ENCODE results near the gene TERB2.
"Not testable (repeated sequence)": the region's sequence is repeated elsewhere in the genome, so short reads cannot be mapped to it uniquely, and the experiment has no call there.

TERB2 gene

DNA sequence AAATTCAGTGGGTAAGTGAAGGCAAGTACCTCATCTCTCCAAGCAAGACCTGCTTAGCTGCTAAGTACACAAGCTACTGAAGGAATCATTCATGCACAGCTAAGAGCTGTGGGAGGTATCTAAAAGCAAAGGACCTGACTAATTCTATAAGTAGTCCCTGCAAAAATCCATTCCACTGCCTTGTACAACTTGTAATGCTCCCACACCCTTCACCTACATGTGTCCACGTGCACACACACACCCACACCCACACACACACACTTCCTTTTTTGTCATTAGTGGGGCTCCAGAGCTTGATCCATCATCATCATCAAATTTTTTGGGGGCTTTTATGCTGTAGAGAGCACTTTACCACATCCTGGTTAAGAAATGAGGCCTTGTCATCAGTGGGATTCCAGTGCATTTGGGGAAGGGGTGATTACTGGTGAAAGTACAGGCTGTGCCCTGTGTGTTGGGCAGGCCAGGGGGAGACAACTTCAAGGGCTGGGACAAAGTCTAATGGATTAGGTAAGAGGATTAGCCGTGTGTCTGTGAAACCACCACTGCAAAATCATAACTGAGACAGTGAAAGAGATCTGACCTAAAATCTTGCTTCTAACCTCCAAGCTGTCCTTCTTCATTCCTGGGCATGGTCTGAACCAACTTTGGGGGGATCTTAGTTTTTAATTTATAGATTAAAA, 47.4 kb downstream of the TERB2 start:
- DNase-seq = not testable (repeated sequence)

GRCh38 chr15:45004590-45005175, 48.2 kb downstream of the TERB2 start:
- not testable (repeated sequence) for DNase-seq

GRCh38 chr15:45009046-45009445, 52.6 kb downstream of the TERB2 start:
- no peak for DNase-seq

GRCh38 chr15:45015114-45015513, 58.6 kb downstream of the TERB2 start:
- DNase-seq = not testable (repeated sequence)

- not testable (repeated sequence) for DNase-seq
These were observed 63.9 kb downstream of the TERB2 start for GRCh38 chr15:45020222-45020900.

DNA sequence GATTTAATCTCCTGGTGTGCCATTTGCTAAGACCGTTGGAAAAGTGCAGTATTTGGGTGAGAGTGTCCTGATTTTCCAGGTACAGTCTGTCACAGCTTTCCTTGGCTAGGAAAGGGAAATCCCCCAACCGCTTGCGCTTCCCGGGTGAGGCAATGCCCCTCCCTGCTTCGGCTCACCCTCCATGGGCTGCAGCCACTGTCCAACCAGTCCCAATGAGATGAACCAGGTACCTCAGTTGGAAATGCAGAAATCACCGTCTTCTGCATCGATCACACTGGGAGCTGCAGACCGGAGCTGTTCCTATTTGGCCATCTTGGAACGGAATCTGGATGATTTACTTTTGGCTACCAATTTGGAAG, 64.4 kb downstream of the TERB2 start:
- not testable (repeated sequence) for DNase-seq

DNA sequence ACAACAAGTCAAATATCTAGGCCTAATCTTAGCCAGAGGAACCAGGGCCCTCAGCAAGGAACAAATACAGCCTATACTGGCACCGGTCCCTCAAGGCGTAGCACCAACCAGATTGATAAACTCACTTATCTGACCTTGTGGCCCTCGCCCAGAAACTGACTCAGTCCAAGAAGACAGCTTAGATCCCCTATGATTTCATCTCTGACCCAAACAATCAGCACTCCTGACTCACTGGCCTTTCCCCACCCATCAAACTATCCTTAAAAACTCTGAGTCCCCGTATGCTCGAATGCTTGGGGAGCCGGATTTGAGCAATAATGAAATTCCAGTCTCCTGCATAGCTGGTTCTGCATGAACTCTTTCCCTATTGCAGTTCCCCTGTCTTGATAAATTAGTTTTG, 64.9 kb downstream of the TERB2 start:
- DNase-seq = no peak

DNA sequence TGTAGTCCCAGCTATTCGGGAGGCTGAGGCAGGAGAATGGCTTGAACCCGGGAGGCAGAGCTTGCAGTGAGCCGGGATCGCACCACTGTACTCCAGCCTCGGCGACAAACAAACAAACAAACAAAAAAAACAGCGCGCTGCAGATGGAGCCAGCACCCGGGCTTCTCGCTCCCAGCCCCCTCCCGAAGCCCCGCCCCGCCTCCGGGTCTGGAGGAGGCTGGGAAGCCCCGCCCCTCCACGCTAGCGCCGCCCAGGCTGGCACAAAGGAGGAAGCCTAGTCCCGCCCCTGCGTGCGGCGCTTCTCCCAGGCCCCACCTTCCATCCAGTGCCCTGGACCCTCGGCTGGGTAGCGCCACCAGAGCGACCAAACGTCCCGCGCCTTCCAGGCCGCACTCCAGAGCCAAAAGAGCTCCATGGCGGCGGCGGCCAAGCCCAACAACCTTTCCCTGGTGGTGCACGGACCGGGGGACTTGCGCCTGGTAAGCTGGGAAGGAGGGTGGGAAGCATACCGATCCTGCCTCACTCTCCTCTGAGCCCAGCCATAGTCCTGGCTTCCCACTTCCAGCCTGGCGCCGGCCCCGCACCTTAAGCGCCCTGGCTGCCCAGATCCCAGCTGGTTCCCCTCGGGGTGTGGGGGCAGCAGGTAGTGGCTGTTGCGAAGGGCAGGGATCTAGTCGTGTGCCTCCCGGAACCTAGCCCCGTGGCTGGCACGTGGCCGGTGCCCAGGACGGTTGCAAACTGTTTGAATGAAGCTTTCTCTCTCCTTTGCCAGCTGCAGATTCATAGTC, 66.6 kb downstream of the TERB2 start, which contains the start of gene SORD:
SORD (plus strand) TSS at position 325 of the 788 bp plus-strand sequence; CDS start at position 414, 89 bp downstream.
- DNase-seq = peak; percentile 71

GRCh38 chr15:45023659-45024225, 67.3 kb downstream of the TERB2 start:
- DNase-seq = no peak

- not testable (repeated sequence) for DNase-seq
These were observed 68.2 kb downstream of the TERB2 start for GRCh38 chr15:45024649-45025048.

DNA sequence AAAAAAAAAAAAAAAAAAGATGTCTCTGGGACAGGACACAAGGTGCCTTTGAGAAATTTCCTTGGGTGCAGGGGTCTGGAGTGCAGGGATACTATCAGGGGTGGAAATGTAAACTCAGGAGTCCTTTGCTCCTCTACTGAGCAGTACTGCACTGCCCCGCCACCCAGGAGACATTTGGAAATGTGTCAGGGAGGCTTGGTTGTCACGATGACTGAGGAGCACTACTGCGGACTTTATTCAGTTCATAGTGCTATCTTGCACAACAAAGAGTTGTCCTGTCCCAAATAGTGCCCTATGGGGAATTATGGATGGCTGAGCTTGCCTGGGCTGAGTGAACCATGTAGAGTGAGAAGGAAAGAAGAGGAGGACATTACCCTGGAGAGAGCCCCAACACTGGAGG, 69.1 kb downstream of the TERB2 start:
- DNase-seq = not testable (repeated sequence)

DNA sequence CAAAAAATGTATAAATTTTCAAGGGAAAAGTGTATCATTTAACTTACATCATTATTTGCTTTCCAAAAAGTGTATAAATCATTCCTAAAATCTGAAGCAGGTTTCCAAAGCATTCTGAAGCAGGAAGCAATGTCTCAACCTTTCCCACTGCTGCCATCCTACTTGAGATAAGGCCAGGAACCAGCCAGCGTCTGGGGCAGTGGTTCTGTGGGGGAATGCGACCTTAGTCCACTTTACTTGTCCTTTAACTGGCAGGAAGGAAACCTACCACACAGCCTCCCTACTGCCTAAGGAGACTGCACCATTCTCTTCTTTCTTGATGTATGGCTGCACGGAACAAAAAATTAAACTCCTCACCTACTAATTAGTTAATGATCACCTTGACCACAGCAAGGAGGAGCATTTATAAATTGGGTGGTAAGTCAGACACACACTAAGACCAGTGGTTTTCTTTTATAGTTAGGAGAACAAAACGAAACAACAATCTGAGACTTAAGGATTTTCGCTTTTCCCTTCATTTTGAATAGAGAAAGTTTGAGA, 70.2 kb downstream of the TERB2 start:
- no peak for DNase-seq

DNA sequence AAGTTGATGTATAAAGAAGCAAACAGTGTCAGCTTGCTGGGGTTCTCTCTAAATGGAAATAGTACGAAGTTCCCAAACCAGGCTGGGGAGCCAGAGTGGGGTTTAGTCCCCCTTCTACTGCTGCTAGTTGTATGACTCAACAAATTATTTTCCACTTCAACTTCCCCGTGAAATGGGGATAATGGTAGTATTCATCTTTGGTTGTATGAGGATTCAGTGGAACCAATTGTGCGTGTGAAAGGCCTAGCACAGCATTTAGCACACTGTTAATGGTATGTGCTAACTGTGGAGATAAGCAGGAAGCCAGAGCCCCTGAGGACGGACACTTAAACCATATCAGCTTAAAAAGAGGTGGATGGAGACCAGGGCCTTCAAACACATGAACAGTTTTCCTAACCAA, 70.7 kb downstream of the TERB2 start:
- DNase-seq = no peak
